ENCODE data around the gene LHX8. TPM values are rescaled to one million over a fixed set of nuclear protein-coding genes. Genes with fewer than 3 reads are reported as not detected.
A peak's percentile ranks its signal among the peaks of the same experiment; 100 is the strongest.

Gene LHX8
- total RNA-seq, 1 donor from 2014 or later, result 0.06 TPM

DNA sequence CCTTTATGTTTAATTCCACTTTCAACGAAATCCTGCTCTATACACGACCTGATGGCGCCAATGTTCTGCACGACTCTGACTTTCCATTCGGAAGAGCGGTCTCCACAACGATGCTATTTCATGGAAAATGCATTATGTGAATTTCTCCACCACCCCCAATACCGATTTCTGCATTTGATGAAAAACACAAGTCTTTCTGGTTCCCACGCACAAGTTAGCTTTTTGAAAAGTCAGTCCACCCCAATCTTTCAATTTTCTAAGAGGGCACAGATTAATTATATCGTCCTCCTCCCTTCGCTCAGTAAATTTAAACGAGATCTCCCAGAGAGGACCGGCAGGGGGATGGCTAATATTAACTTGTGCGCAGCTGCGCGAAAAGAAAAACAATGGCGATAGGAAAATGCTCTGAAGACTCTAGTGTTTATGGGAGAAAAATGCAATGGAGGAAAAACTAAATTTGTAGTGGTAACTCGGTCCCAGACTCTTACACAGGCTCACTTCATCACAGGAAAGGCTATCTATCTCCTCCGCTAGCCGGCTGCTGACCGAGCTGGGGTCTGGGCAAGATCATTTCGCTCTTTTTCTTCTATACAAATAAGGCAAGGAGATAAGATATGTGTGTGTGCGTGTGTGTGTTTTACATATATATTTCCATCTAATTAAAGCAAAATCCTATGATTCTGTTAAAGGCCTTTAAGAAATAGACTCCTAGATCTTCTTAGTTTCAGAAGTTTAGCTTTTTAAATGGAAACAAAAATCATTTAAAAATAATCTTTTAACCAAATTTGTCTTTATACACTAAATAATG lies 1.2 kb upstream of the LHX8 start:
- peaks cover 39% of the 10 kb centered on the region for H3F3A ChIP-seq (ENCODE audit: low read depth)
- DNase-seq (ENCODE audit: low spot score), result peak; percentile 38
- no peaks in the 10 kb centered on the region for H3K79me2 ChIP-seq (ENCODE audit: low read depth)
- no peaks in the 10 kb centered on the region for H3K36me3 ChIP-seq
- no peak overlapping the region for H3K27ac Mint-ChIP-seq
- TF ChIP-seq EZH2 (IDR thresholded peaks at IDR 0.05) (peak; percentile 94), EZH2phosphoT487 (IDR thresholded peaks at IDR 0.05) (peak; percentile 90)
- TF ChIP-seq, protein P1, sequence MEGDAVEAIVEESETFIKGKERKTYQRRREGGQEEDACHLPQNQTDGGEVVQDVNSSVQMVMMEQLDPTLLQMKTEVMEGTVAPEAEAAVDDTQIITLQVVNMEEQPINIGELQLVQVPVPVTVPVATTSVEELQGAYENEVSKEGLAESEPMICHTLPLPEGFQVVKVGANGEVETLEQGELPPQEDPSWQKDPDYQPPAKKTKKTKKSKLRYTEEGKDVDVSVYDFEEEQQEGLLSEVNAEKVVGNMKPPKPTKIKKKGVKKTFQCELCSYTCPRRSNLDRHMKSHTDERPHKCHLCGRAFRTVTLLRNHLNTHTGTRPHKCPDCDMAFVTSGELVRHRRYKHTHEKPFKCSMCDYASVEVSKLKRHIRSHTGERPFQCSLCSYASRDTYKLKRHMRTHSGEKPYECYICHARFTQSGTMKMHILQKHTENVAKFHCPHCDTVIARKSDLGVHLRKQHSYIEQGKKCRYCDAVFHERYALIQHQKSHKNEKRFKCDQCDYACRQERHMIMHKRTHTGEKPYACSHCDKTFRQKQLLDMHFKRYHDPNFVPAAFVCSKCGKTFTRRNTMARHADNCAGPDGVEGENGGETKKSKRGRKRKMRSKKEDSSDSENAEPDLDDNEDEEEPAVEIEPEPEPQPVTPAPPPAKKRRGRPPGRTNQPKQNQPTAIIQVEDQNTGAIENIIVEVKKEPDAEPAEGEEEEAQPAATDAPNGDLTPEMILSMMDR (IDR thresholded peaks at IDR 0.05), result no peak
- peaks cover 64% of the 10 kb centered on the region for H4K20me1 ChIP-seq (ENCODE audit: low read depth)
- H3K36me3 Mint-ChIP-seq, result no peaks in the 10 kb centered on the region
- H2AFZ ChIP-seq (replicated peaks), result no peak overlapping the region
- no peaks in the 10 kb centered on the region for H3K9me3 Mint-ChIP-seq
- H3K9me3 ChIP-seq (ENCODE audit: low read depth), result no peaks in the 10 kb centered on the region
- peaks cover 62% of the 10 kb centered on the region for H3K4me1 Mint-ChIP-seq
- peaks cover 55% of the 10 kb centered on the region for H3K4me1 ChIP-seq
- H3K27me3 ChIP-seq, result peaks cover 100% of the 10 kb centered on the region
- H3K27me3 Mint-ChIP-seq (ENCODE audit: insufficient read depth, low read depth), result peaks cover 95% of the 10 kb centered on the region
- peak overlapping the region; percentile 41 for H3K4me3 Mint-ChIP-seq
- peak overlapping the region; percentile 81 for H3K4me2 ChIP-seq
- H3K4me3 ChIP-seq, result peak overlapping the region; percentile 54
- H3K27ac ChIP-seq, result no peak overlapping the region
- H3K9ac ChIP-seq, result no peak overlapping the region

DNA sequence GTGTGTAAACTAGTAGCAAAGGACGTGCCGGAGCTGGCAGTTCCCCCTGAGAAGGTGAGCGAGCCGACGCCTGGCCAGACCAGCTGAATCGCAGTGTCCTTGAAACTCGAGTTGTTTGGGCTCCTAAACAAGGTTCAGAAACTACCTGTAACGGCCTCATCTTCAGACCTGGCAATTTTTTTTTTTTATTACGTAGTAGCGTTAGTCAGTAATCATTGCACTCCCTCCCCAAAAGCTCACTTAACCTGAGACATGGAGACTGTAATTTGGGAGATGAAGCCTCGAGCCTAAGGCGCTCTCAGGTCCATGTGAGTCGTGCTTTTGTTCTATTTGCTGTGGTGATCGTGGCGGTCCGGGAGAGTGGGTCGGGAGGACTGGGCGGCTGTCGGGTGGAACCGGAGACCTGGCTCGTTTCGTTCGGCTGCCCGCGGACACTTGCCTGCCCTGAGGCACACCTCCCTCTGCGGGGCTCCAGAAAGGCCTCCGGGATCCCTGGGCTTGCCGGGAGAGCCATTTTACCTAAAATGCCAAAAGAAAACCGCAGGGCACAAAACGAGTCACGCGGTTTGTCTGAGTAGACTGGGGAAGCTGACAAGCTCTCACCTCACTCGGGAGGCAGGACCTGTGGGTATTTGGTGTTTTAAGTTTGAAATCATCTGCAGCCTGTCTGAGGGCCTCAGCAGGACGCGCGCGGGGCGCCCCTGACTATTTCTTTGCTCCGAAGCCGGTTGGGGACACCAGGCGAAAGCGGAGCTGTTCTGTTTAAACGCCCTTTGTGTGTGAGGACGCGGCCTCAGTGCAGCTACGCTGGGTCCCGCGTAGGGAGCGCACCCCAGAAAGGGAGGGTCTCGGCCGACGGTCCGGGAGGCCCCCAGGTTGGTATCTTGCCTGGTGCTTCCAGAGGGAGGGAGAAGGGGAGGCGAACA lies 722 bp downstream of the LHX8 start:
- H3K9me3 Mint-ChIP-seq, result no peaks in the 10 kb centered on the region
- peaks cover 100% of the 10 kb centered on the region for H3K27me3 ChIP-seq
- no peaks in the 10 kb centered on the region for H3K79me2 ChIP-seq (ENCODE audit: low read depth)
- H3K4me3 ChIP-seq, result peak overlapping the region; percentile 54
- no peaks in the 10 kb centered on the region for H3K36me3 Mint-ChIP-seq
- no peaks in the 10 kb centered on the region for H3K36me3 ChIP-seq
- no peak overlapping the region for H3K9ac ChIP-seq
- peak overlapping the region; percentile 77 for H2AFZ ChIP-seq (replicated peaks)
- peaks cover 53% of the 10 kb centered on the region for H3K4me1 ChIP-seq
- peaks cover 91% of the 10 kb centered on the region for H3K27me3 Mint-ChIP-seq (ENCODE audit: insufficient read depth, low read depth)
- H3K4me2 ChIP-seq, result peak overlapping the region; percentile 81
- H3K9me3 ChIP-seq (ENCODE audit: low read depth), result no peaks in the 10 kb centered on the region
- peak overlapping the region; percentile 82 for H3K27ac Mint-ChIP-seq
- peak overlapping the region; percentile 84 for H3K4me3 Mint-ChIP-seq
- no peak overlapping the region for H3K27ac ChIP-seq
- TF ChIP-seq EZH2 (IDR thresholded peaks at IDR 0.05) (peak; percentile 77), EZH2phosphoT487 (IDR thresholded peaks at IDR 0.05) (peak; percentile 32)
- TF ChIP-seq, protein P1 (IDR thresholded peaks at IDR 0.05), result no peak
- H3F3A ChIP-seq (ENCODE audit: low read depth), result peaks cover 39% of the 10 kb centered on the region
- peaks cover 62% of the 10 kb centered on the region for H3K4me1 Mint-ChIP-seq
- H4K20me1 ChIP-seq (ENCODE audit: low read depth), result peaks cover 64% of the 10 kb centered on the region
- peak; percentile 74 for DNase-seq (ENCODE audit: low spot score)

DNA sequence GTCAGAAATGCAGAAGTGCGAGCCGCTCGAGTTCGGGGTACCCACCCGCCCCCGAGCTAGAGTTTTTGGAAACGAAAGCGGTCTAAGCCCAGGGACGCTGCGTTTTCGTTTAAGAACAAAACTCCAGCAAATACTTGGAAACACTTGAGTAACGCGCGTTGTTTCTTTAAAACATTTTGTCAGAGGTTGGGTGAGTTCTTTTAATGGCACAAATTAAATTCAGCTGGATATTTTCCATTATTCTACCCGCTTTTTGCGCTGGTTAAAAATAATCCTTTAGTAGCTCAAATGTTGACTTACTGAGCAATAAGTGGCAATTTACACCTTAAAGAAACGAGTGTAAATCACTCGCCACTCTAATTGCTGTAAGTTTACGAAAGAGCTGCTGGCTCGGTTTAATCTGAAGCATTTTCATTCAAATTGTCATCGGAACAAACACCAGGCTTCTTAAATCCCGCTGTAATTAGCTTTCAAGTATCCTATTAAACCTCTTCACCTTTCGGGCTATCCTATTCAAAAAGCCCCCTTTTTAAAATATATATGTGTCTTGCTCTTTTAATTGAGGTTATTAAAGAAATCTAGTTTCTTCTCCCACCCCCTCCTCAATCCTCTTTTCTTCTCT lies 1.5 kb downstream of the LHX8 start:
- peak overlapping the region; percentile 54 for H3K4me3 ChIP-seq
- TF ChIP-seq EZH2phosphoT487 (IDR thresholded peaks at IDR 0.05), result no peak
- no peak for TF ChIP-seq EZH2 (IDR thresholded peaks at IDR 0.05)
- TF ChIP-seq, protein P1 (IDR thresholded peaks at IDR 0.05), result no peak
- H3K4me2 ChIP-seq, result peak overlapping the region; percentile 81
- H3K4me1 ChIP-seq, result peaks cover 46% of the 10 kb centered on the region
- DNase-seq (ENCODE audit: low spot score), result peak; percentile 50
- peak overlapping the region; percentile 77 for H2AFZ ChIP-seq (replicated peaks)
- no peak overlapping the region for H3K9ac ChIP-seq
- no peak overlapping the region for H3K27ac ChIP-seq
- Mint-ChIP-seq H3K9me3 (no peaks in the 10 kb centered on the region), H3K27ac (peak overlapping the region; percentile 82), H3K36me3 (no peaks in the 10 kb centered on the region), H3K27me3 (ENCODE audit: insufficient read depth, low read depth) (peaks cover 83% of the 10 kb centered on the region), H3K4me1 (peaks cover 56% of the 10 kb centered on the region), H3K4me3 (peak overlapping the region; percentile 84)
- no peaks in the 10 kb centered on the region for H3K36me3 ChIP-seq
- no peaks in the 10 kb centered on the region for H3K79me2 ChIP-seq (ENCODE audit: low read depth)
- H3K9me3 ChIP-seq (ENCODE audit: low read depth), result no peaks in the 10 kb centered on the region
- peaks cover 39% of the 10 kb centered on the region for H3F3A ChIP-seq (ENCODE audit: low read depth)
- H3K27me3 ChIP-seq, result peaks cover 100% of the 10 kb centered on the region
- H4K20me1 ChIP-seq (ENCODE audit: low read depth), result peaks cover 57% of the 10 kb centered on the region
